OCI-LY3 (cell line): ENCODE measurements around the gene PROM2.

Experiments
- H2AFZ ChIP-seq: fragments of 200-600, 300-600 bp; shearing (Covaris generic); 2 replicates; pipeline ENCODE4 v1.6.0; 2014; ENCODE audit warnings: antibody characterized with exemption, low read depth, low read length
- H3K27ac ChIP-seq: fragments of 200-600, 300-600 bp; sonication (generic); 2 replicates; pipeline ENCODE4 v1.5.1; 2014; ENCODE audit warnings: mild to moderate bottlenecking, low read length, moderate library complexity, mixed read lengths
- H3K27me3 ChIP-seq: fragments of 200-600, 300-600 bp; sonication (generic); 2 replicates; pipeline ENCODE4 v1.6.1; 2014; ENCODE audit warnings: low read depth, low read length, mixed read lengths
- H3K36me3 ChIP-seq: fragments of 200-600, 300-600 bp; sonication (generic); replicated peaks from 2 replicates; pipeline ENCODE3; 2014; ENCODE audit warnings: low read depth, low read length, mixed read lengths
- H3K4me1 ChIP-seq: fragments of 300-600, 200-600 bp; sonication (generic); 2 replicates; pipeline ENCODE4 v1.6.1; 2014; ENCODE audit warnings: low read length, mixed read lengths
- H3K4me2 ChIP-seq: fragments of 200-600, 300-600 bp; sonication (generic); 2 replicates; pipeline ENCODE4 v1.6.1; 2014; ENCODE audit warnings: low read length, mixed read lengths
- H3K4me3 ChIP-seq: fragments of 300-600, 200-600 bp; sonication (generic); 2 replicates; pipeline ENCODE4 v1.5.1; 2014; ENCODE audit warnings: antibody characterized with exemption, mild to moderate bottlenecking, low read length, moderate library complexity
- H3K79me2 ChIP-seq: fragments of 300-600, 200-600 bp; shearing (Covaris generic); 2 replicates; pipeline ENCODE4 v1.6.1; 2014; ENCODE audit warnings: mild to moderate bottlenecking, low read length, mixed read lengths
- H3K9ac ChIP-seq: fragments of 300-600, 200-600 bp; shearing (Covaris generic); 2 replicates; pipeline ENCODE4 v1.6.0; 2014; ENCODE audit warnings: mild to moderate bottlenecking, low read length, moderate library complexity
- H3K9me3 ChIP-seq: fragments of 200-600, 300-600 bp; shearing (Covaris generic); 2 replicates; pipeline ENCODE4 v1.6.1; 2014; ENCODE audit warnings: low read length, mixed read lengths; ENCODE audit not compliant: insufficient read depth
- H4K20me1 ChIP-seq: fragments of 200-600, 300-600 bp; sonication (generic); 2 replicates; pipeline ENCODE4 v1.6.1; 2016; ENCODE audit warnings: low read length, mixed read lengths; ENCODE audit not compliant: insufficient read depth
- CTCF ChIP-seq: fragments of 200-600, 300-600 bp; sonication (generic); IDR thresholded peaks from 2 replicates; pipeline ENCODE4 v1.5.1; 2014; ENCODE audit warnings: antibody characterized with exemption, low read length, low read depth
- EZH2phosphoT487 ChIP-seq: fragments of 200-600 bp; shearing (Covaris generic); IDR thresholded peaks from 2 replicates; pipeline ENCODE4 v1.6.1; 2018; ENCODE audit warnings: antibody characterized with exemption, mixed run types, low read depth

Gene PROM2

DNA sequence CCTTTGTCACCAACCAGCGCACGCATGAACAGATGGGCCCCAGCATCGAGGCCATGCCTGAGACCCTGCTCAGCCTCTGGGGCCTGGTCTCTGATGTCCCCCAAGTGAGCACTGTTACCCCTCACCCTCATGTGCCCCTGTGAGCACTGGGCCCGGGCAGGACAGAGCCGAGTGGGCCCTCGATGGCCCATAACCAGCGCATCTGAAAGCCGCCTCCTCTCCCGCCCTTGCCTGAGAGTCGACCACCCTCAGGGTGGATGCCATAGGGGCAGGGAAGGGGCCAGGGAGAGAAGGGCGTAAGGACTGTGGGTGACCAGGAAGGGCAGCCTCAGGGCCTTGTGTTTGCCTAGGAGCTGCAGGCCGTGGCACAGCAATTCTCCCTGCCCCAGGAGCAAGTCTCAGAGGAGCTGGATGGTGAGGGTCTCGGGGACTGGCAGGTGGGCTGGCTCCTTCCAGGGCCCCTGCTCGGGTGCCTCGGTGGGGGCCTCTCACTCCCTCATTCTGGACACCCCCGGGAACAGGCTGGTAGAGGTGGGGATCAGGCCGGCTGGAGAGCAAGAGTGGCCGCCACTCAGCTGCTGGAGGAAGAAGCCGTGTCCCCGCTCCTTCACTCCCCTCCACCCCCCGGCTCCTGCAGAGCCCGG, 2.1 kb downstream of the PROM2 start:
- no peaks in the 10 kb centered on the region for H3K4me1 ChIP-seq
- H3K27ac ChIP-seq: no peak overlapping the region
- no peak overlapping the region for H3K4me3 ChIP-seq
- no peaks in the 10 kb centered on the region for H3K9me3 ChIP-seq
- no peaks in the 10 kb centered on the region for H3K79me2 ChIP-seq
- H3K4me2 ChIP-seq: no peak overlapping the region
- no peak for TF ChIP-seq EZH2phosphoT487
- TF ChIP-seq CTCF: no peak
- no peak overlapping the region for H3K9ac ChIP-seq
- H2AFZ ChIP-seq: no peak overlapping the region
- no peaks in the 10 kb centered on the region for H3K36me3 ChIP-seq
- no peaks in the 10 kb centered on the region for H4K20me1 ChIP-seq
- H3K27me3 ChIP-seq: no peaks in the 10 kb centered on the region

DNA sequence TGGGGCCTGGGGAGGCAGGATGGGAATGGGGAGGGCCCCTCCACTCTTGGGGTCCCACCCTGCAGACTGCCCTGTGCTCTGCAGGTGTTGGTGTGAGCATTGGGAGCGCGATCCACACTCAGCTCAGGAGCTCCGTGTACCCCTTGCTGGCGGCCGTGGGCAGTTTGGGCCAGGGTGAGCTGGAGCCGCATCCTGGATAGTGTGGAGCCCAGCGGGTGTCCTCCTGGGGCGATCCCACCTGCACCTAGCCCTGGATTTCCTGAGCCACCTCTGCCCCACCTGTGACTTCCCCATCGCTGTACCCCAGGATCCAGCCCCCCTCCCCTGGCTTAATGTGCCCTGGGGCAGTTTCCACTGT, 2.6 kb downstream of the PROM2 start:
- Histone ChIP-seq H2AFZ (no peak overlapping the region), H3K27ac (no peak overlapping the region), H4K20me1 (no peaks in the 10 kb centered on the region), H3K27me3 (no peaks in the 10 kb centered on the region), H3K9me3 (no peaks in the 10 kb centered on the region), H3K4me1 (no peaks in the 10 kb centered on the region), H3K4me2 (no peak overlapping the region), H3K79me2 (no peaks in the 10 kb centered on the region), H3K36me3 (no peaks in the 10 kb centered on the region), H3K9ac (no peak overlapping the region), H3K4me3 (no peak overlapping the region)
- TF ChIP-seq CTCF (no peak), EZH2phosphoT487 (no peak)

DNA sequence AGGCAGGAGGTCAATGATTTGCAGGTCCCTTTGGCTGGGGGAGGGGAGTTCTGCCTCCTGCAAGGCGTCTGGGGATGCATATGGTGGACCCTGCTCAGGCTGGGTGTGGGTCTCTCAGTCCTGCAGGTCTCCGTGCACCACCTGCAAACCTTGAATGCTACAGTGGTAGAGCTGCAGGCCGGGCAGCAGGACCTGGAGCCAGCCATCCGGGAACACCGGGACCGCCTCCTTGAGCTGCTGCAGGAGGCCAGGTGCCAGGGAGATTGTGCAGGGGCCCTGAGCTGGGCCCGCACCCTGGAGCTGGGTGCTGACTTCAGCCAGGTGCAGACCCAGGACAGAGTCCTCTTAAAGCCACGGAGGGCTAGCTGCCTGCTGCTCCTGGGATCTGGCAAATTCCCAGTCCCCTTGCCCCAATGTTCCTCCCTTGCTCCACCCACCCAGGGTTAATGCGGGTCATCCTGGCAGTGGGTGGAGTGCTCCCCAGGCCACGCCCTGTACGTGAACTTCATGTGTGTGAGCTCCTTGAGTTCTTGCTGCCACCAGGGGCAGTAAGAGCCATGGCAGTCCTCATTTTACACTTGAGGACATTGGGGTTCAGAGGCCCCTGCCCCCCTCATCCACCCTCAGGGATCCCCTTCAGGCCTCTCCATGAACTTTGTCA, 3.1 kb downstream of the PROM2 start:
- Histone ChIP-seq H3K27me3 (no peaks in the 10 kb centered on the region), H2AFZ (no peak overlapping the region), H3K9me3 (no peaks in the 10 kb centered on the region), H3K27ac (no peak overlapping the region), H3K79me2 (no peaks in the 10 kb centered on the region), H3K36me3 (no peaks in the 10 kb centered on the region), H3K4me2 (no peak overlapping the region), H3K4me3 (no peak overlapping the region), H3K4me1 (no peaks in the 10 kb centered on the region), H4K20me1 (no peaks in the 10 kb centered on the region), H3K9ac (no peak overlapping the region)
- TF ChIP-seq CTCF: no peak
- TF ChIP-seq EZH2phosphoT487: no peak

- Histone ChIP-seq H4K20me1 (no peaks in the 10 kb centered on the region), H3K9ac (no peak overlapping the region), H3K4me2 (no peak overlapping the region), H3K4me3 (no peak overlapping the region), H3K79me2 (no peaks in the 10 kb centered on the region), H3K27me3 (no peaks in the 10 kb centered on the region), H3K36me3 (no peaks in the 10 kb centered on the region), H3K4me1 (no peaks in the 10 kb centered on the region), H3K27ac (no peak overlapping the region), H3K9me3 (no peaks in the 10 kb centered on the region), H2AFZ (no peak overlapping the region)
- TF ChIP-seq CTCF (no peak), EZH2phosphoT487 (no peak)
Observed at GRCh38 chr2:95278051-95278471, 3.8 kb downstream of the PROM2 start.
